KMS-11 (cell line): Measurements from ENCODE around the gene SLC66A3.

Experiments
- H2AFZ ChIP-seq: fragments of 200-600 bp; sonication (generic); 2 replicates; pipeline ENCODE4 v1.6.1; 2016; ENCODE audit warnings: antibody characterized with exemption, mixed run types, low read depth
- H3K27ac ChIP-seq: fragments of 200-600 bp; sonication (generic); 2 replicates; pipeline ENCODE4 v1.6.1; 2016; ENCODE audit warnings: mild to moderate bottlenecking, mixed run types
- H3K27me3 ChIP-seq: fragments of 200-600 bp; sonication (generic); 2 replicates; pipeline ENCODE4 v1.6.1; 2017; ENCODE audit warnings: mild to moderate bottlenecking, low read depth, mixed run types, moderate library complexity; ENCODE audit not compliant: insufficient read depth
- H3K36me3 ChIP-seq: fragments of 200-600 bp; sonication (generic); 2 replicates; pipeline ENCODE4 v1.6.1; 2017; ENCODE audit warnings: mild to moderate bottlenecking, mixed run types; ENCODE audit not compliant: insufficient read depth
- H3K4me1 ChIP-seq: fragments of 200-600 bp; sonication (generic); 2 replicates; pipeline ENCODE4 v1.6.1; 2016; ENCODE audit warnings: mild to moderate bottlenecking, low read depth, mixed run types; ENCODE audit not compliant: poor library complexity, severe bottlenecking
- H3K4me2 ChIP-seq: fragments of 200-600 bp; sonication (generic); 2 replicates; pipeline ENCODE4 v1.7.0; 2016; ENCODE audit warnings: mild to moderate bottlenecking, mixed run types
- H3K4me3 ChIP-seq: fragments of 200-600 bp; sonication (generic); IDR thresholded peaks from 2 replicates; pipeline ENCODE4 v1.6.1; 2017; ENCODE audit warnings: low read depth, low read length, mixed read lengths; ENCODE audit not compliant: insufficient read depth
- H3K79me2 ChIP-seq: fragments of 200-600 bp; sonication (generic); 2 replicates; pipeline ENCODE4 v1.6.1; 2016; ENCODE audit warnings: low read depth, mixed run types; ENCODE audit not compliant: insufficient read depth
- H3K9ac ChIP-seq: fragments of 200-600 bp; sonication (generic); 2 replicates; pipeline ENCODE4 v1.6.1; 2016; ENCODE audit warnings: mild to moderate bottlenecking, mixed run types
- H4K20me1 ChIP-seq: fragments of 200-600 bp; sonication (generic); 2 replicates; pipeline ENCODE4 v1.6.1; 2016; ENCODE audit warnings: mild to moderate bottlenecking, mixed run types; ENCODE audit not compliant: insufficient read depth
- TF ChIP-seq, protein P1 (sequence below): fragments of 200-600 bp; sonication (generic); conservative IDR thresholded peaks from 2 replicates; pipeline ENCODE4 v1.6.1; 2017; ENCODE audit warnings: low read depth, mild to moderate bottlenecking, antibody characterized with exemption, low read length, moderate library complexity, mixed read lengths

Gene SLC66A3

DNA sequence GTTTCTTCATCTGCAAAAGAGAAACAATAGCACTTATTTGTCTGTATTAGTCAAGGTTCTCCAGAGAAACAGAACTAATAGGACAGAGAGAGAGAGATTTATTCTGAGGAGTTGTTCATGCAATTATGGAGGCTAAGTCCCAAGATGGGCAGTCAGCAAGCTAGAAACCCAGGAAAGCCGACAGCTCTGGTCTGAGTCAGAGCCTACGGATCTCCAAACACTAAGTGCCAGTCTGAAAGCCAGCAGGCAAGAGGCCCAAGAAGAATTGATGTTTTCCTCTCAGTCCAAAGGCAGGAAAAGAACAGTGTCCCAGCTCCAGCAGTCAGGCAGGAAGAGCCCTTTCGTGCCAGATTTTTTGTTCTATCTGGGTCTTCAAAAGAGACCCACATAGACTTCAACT is 36.5 kb upstream of the SLC66A3 start:
- no peaks in the 10 kb centered on the region for H3K79me2 ChIP-seq
- H3K9ac ChIP-seq = no peak overlapping the region
- no peak overlapping the region for H2AFZ ChIP-seq
- no peaks in the 10 kb centered on the region for H3K4me1 ChIP-seq
- no peaks in the 10 kb centered on the region for H3K27me3 ChIP-seq
- no peaks in the 10 kb centered on the region for H3K36me3 ChIP-seq
- no peak overlapping the region for H3K4me2 ChIP-seq
- H3K4me3 ChIP-seq = no peak overlapping the region
- no peaks in the 10 kb centered on the region for H4K20me1 ChIP-seq
- TF ChIP-seq, protein P1, sequence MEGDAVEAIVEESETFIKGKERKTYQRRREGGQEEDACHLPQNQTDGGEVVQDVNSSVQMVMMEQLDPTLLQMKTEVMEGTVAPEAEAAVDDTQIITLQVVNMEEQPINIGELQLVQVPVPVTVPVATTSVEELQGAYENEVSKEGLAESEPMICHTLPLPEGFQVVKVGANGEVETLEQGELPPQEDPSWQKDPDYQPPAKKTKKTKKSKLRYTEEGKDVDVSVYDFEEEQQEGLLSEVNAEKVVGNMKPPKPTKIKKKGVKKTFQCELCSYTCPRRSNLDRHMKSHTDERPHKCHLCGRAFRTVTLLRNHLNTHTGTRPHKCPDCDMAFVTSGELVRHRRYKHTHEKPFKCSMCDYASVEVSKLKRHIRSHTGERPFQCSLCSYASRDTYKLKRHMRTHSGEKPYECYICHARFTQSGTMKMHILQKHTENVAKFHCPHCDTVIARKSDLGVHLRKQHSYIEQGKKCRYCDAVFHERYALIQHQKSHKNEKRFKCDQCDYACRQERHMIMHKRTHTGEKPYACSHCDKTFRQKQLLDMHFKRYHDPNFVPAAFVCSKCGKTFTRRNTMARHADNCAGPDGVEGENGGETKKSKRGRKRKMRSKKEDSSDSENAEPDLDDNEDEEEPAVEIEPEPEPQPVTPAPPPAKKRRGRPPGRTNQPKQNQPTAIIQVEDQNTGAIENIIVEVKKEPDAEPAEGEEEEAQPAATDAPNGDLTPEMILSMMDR = no peak
- no peak overlapping the region for H3K27ac ChIP-seq

DNA sequence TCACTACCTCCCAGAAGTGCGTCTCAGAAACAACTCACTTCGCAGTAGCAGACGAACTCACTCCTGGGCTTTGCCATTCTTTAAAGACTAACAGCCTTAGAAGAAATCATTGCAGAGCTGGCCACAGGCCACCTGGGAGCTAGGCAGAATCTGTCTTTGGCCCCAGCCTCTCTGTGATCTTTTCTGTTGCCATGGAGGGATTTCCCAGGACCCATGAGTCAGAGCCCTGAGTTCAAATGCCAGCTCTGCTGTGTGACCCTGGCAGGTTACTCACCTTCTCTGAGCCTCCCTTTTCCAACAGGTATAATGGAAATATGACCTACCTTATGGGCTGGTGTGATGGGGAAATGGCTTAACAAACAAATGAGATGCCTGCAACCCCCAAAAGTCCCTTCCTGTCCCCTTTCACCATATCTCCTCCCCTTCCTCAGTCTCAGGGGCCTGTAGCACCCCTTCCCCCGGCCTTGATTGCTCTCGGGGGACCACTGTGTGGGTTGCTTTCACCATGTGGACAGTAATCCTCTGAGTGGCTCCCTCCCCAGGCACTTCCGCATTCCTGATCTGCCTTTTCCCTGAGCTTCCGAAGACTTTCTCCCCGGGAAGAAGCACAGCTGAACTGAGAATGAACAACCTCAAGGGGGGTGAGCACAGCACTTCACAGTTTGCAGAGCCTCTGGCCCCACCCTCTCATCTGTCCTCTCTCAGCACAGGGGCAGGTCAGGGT is 34.0 kb upstream of the SLC66A3 start:
- no peak overlapping the region for H3K27ac ChIP-seq
- H3K4me2 ChIP-seq = no peak overlapping the region
- no peaks in the 10 kb centered on the region for H3K79me2 ChIP-seq
- H3K27me3 ChIP-seq = no peaks in the 10 kb centered on the region
- no peak overlapping the region for H2AFZ ChIP-seq
- H3K36me3 ChIP-seq = no peaks in the 10 kb centered on the region
- no peaks in the 10 kb centered on the region for H4K20me1 ChIP-seq
- no peak overlapping the region for H3K4me3 ChIP-seq
- no peak overlapping the region for H3K9ac ChIP-seq
- peaks cover 7% of the 10 kb centered on the region for H3K4me1 ChIP-seq
- TF ChIP-seq, protein P1 = no peak

DNA sequence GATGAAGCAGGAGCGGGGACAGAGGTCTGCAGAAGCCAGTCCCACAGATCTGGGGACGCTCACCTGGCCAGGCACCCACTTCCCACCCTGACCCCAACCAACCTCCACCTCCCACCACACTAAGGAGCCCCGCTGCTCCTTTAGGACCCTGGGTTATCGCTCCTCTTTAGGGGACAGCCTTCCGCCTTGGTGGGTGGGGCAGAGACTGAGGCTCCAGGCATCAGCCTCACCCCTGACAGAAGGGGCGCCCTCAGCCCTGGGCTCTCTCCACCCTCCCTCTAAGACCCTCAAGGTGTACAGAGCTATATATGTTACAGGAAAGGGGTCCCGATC is 33.5 kb upstream of the SLC66A3 start:
- Histone ChIP-seq H2AFZ (no peak overlapping the region), H3K27ac (no peak overlapping the region), H3K4me1 (peaks cover 7% of the 10 kb centered on the region), H3K4me2 (no peak overlapping the region), H4K20me1 (no peaks in the 10 kb centered on the region), H3K36me3 (no peaks in the 10 kb centered on the region), H3K79me2 (no peaks in the 10 kb centered on the region), H3K9ac (no peak overlapping the region), H3K4me3 (no peak overlapping the region), H3K27me3 (no peaks in the 10 kb centered on the region)
- TF ChIP-seq, protein P1 = no peak

DNA sequence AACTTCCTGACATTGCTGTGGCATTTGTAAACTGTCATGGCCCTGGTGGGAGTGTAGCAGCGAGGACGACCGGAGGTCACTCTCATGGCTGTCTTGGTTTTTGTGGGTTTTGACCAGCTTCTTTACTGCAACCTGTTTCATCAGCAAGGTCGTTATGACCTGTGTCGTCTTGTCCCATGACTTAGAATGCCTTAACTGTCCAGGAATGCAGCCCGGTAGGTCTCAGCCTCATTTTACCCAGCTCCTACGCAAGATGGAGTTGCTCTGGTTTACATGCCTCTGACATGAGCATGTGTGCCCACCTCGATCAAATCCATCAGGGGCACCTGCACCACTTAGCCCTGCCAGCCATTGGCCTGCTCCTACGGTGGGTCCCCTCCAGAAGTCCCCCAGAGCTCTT is 32.9 kb upstream of the SLC66A3 start:
- Histone ChIP-seq H3K36me3 (no peaks in the 10 kb centered on the region), H3K27me3 (no peaks in the 10 kb centered on the region), H3K4me1 (peaks cover 8% of the 10 kb centered on the region), H4K20me1 (no peaks in the 10 kb centered on the region), H3K27ac (no peak overlapping the region), H3K9ac (no peak overlapping the region), H3K79me2 (no peaks in the 10 kb centered on the region), H3K4me3 (no peak overlapping the region), H3K4me2 (no peak overlapping the region), H2AFZ (no peak overlapping the region)
- TF ChIP-seq, protein P1 = no peak
